KMS-11 (cell line): ENCODE results near the gene EVC.

Experiments used
- H2AFZ ChIP-seq: fragments of 200-600 bp; sonication (generic); 2 replicates; pipeline ENCODE4 v1.6.1; 2016; ENCODE audit warnings: antibody characterized with exemption, mixed run types, low read depth
- H3K27ac ChIP-seq: fragments of 200-600 bp; sonication (generic); 2 replicates; pipeline ENCODE4 v1.6.1; 2016; ENCODE audit warnings: mild to moderate bottlenecking, mixed run types
- H3K27me3 ChIP-seq: fragments of 200-600 bp; sonication (generic); 2 replicates; pipeline ENCODE4 v1.6.1; 2017; ENCODE audit warnings: mild to moderate bottlenecking, low read depth, mixed run types, moderate library complexity; ENCODE audit not compliant: insufficient read depth
- H3K36me3 ChIP-seq: fragments of 200-600 bp; sonication (generic); 2 replicates; pipeline ENCODE4 v1.6.1; 2017; ENCODE audit warnings: mild to moderate bottlenecking, mixed run types; ENCODE audit not compliant: insufficient read depth
- H3K4me1 ChIP-seq: fragments of 200-600 bp; sonication (generic); 2 replicates; pipeline ENCODE4 v1.6.1; 2016; ENCODE audit warnings: mild to moderate bottlenecking, low read depth, mixed run types; ENCODE audit not compliant: poor library complexity, severe bottlenecking
- H3K4me2 ChIP-seq: fragments of 200-600 bp; sonication (generic); 2 replicates; pipeline ENCODE4 v1.7.0; 2016; ENCODE audit warnings: mild to moderate bottlenecking, mixed run types
- H3K4me3 ChIP-seq: fragments of 200-600 bp; sonication (generic); IDR thresholded peaks from 2 replicates; pipeline ENCODE4 v1.6.1; 2017; ENCODE audit warnings: low read depth, low read length, mixed read lengths; ENCODE audit not compliant: insufficient read depth
- H3K79me2 ChIP-seq: fragments of 200-600 bp; sonication (generic); 2 replicates; pipeline ENCODE4 v1.6.1; 2016; ENCODE audit warnings: low read depth, mixed run types; ENCODE audit not compliant: insufficient read depth
- H3K9ac ChIP-seq: fragments of 200-600 bp; sonication (generic); 2 replicates; pipeline ENCODE4 v1.6.1; 2016; ENCODE audit warnings: mild to moderate bottlenecking, mixed run types
- H4K20me1 ChIP-seq: fragments of 200-600 bp; sonication (generic); 2 replicates; pipeline ENCODE4 v1.6.1; 2016; ENCODE audit warnings: mild to moderate bottlenecking, mixed run types; ENCODE audit not compliant: insufficient read depth
- CTCF ChIP-seq: fragments of 200-600 bp; sonication (generic); conservative IDR thresholded peaks from 2 replicates; pipeline ENCODE4 v1.6.1; 2017; ENCODE audit warnings: low read depth, mild to moderate bottlenecking, antibody characterized with exemption, low read length, moderate library complexity, mixed read lengths

EVC gene

GRCh38 chr4:5713861-5714260 is 2.9 kb downstream of the EVC start:
- Histone ChIP-seq H3K4me1 (peaks cover 54% of the 10 kb centered on the region), H4K20me1 (no peaks in the 10 kb centered on the region), H3K9ac (peak overlapping the region; percentile 66; the same call in 1 of the 2 replicates), H3K4me2 (peak overlapping the region; percentile 68; the same call in 1 of the 2 replicates), H3K79me2 (peaks cover 43% of the 10 kb centered on the region), H3K4me3 (no peak overlapping the region), H3K27ac (peak overlapping the region; percentile 94; the same call in 1 of the 2 replicates), H3K27me3 (no peaks in the 10 kb centered on the region), H3K36me3 (no peaks in the 10 kb centered on the region), H2AFZ (no peak overlapping the region)
- TF ChIP-seq CTCF: no peak

GRCh38 chr4:5715357-5715756 is 4.4 kb downstream of the EVC start:
- Histone ChIP-seq H4K20me1 (no peaks in the 10 kb centered on the region), H2AFZ (no peak overlapping the region), H3K4me2 (no peak overlapping the region), H3K79me2 (peaks cover 43% of the 10 kb centered on the region), H3K4me1 (peaks cover 39% of the 10 kb centered on the region), H3K27me3 (no peaks in the 10 kb centered on the region), H3K4me3 (no peak overlapping the region), H3K27ac (no peak overlapping the region), H3K36me3 (no peaks in the 10 kb centered on the region), H3K9ac (no peak overlapping the region)
- TF ChIP-seq CTCF: no peak

DNA sequence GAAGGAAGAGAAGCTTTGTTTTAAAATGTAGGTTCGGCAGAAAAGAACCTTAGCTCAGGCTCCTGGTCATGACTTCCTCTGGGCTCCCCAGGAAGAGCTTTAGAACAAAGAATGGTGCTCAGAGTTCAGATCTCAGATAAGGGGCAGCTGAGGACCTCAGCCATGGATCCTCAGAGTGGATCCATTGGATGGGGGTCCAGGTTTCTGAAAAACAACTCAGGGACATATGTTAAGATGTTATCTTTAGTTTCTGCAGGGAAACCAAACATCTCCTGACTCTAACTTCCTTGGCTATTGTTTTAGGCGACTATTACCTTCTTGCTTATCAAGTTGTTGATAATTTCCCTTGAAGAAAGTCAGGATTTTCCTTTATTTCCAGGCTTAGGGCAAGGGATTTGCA is 5.4 kb downstream of the EVC start:
- H3K36me3 ChIP-seq: no peaks in the 10 kb centered on the region
- no peaks in the 10 kb centered on the region for H3K27me3 ChIP-seq
- no peak overlapping the region for H2AFZ ChIP-seq
- no peak for TF ChIP-seq CTCF
- no peak overlapping the region for H3K4me3 ChIP-seq
- H3K4me1 ChIP-seq: peaks cover 35% of the 10 kb centered on the region
- no peaks in the 10 kb centered on the region for H4K20me1 ChIP-seq
- H3K9ac ChIP-seq: no peak overlapping the region
- H3K27ac ChIP-seq: no peak overlapping the region
- peaks cover 48% of the 10 kb centered on the region for H3K79me2 ChIP-seq
- no peak overlapping the region for H3K4me2 ChIP-seq

GRCh38 chr4:5717449-5718158 is 6.6 kb downstream of the EVC start:
- no peaks in the 10 kb centered on the region for H3K27me3 ChIP-seq
- no peak overlapping the region for H3K4me2 ChIP-seq
- H2AFZ ChIP-seq: no peak overlapping the region
- H3K79me2 ChIP-seq: peaks cover 48% of the 10 kb centered on the region
- no peaks in the 10 kb centered on the region for H3K36me3 ChIP-seq
- no peak overlapping the region for H3K27ac ChIP-seq
- H3K9ac ChIP-seq: no peak overlapping the region
- H3K4me3 ChIP-seq: no peak overlapping the region
- no peak for TF ChIP-seq CTCF
- H4K20me1 ChIP-seq: no peaks in the 10 kb centered on the region
- H3K4me1 ChIP-seq: peaks cover 26% of the 10 kb centered on the region
